Effector CD4-positive, alpha-beta T cell (primary cell): ENCODE data around the gene SPCS2.
"Not testable (repeated sequence)": the region's sequence is repeated elsewhere in the genome, so short reads cannot be mapped to it uniquely, and the experiment has no call there.

Experiments used
- DNase-seq: peaks from one replicate; pipeline ENCODE4 v3.0.0-alpha.2; 2020

Gene SPCS2

GRCh38 chr11:74950374-74950969 is 1.4 kb downstream of the SPCS2 start:
- DNase-seq, result no peak

- no peak for DNase-seq
Measured at GRCh38 chr11:74951226-74951625, 2.2 kb downstream of the SPCS2 start.

- DNase-seq, result no peak
Measured at GRCh38 chr11:74952752-74953151, 3.7 kb downstream of the SPCS2 start.

- DNase-seq, result no peak
Measured at GRCh38 chr11:74953451-74953850, 4.4 kb downstream of the SPCS2 start.

GRCh38 chr11:74954199-74954598 is 5.1 kb downstream of the SPCS2 start:
- DNase-seq, result no peak

- no peak for DNase-seq
Measured at GRCh38 chr11:74956397-74957015, 7.4 kb downstream of the SPCS2 start.

GRCh38 chr11:74957937-74958629 is 9.0 kb downstream of the SPCS2 start:
- DNase-seq, result no peak

- not testable (repeated sequence) for DNase-seq
Measured at GRCh38 chr11:74960128-74960527, 11.1 kb downstream of the SPCS2 start.

GRCh38 chr11:74966651-74967050 is 17.6 kb downstream of the SPCS2 start:
- no peak for DNase-seq

GRCh38 chr11:74970852-74971395 is 21.9 kb downstream of the SPCS2 start:
- DNase-seq, result no peak

- DNase-seq, result no peak
Measured at GRCh38 chr11:74971424-74971823, 22.4 kb downstream of the SPCS2 start.

GRCh38 chr11:74978041-74978440 is 29.0 kb downstream of the SPCS2 start:
- DNase-seq, result no peak

- no peak for DNase-seq
Measured at GRCh38 chr11:74980634-74981033, 31.6 kb downstream of the SPCS2 start.

GRCh38 chr11:74981888-74982287 is 32.8 kb downstream of the SPCS2 start:
- DNase-seq, result no peak

- no peak for DNase-seq
Measured at GRCh38 chr11:74984070-74984469, 35.0 kb downstream of the SPCS2 start.

- no peak for DNase-seq
Measured at GRCh38 chr11:74984730-74985129, 35.7 kb downstream of the SPCS2 start.

GRCh38 chr11:74988541-74989259 is 39.6 kb downstream of the SPCS2 start, which contains the start of gene NEU3:
TSS of gene NEU3 (plus strand) at chr11:74988933. CDS start at chr11:74989061, 128 bp downstream.
- DNase-seq, result peak; percentile 77

GRCh38 chr11:74989260-74989638 is 40.2 kb downstream of the SPCS2 start:
- no peak for DNase-seq

GRCh38 chr11:74990150-74990549 is 41.1 kb downstream of the SPCS2 start:
- DNase-seq, result not testable (repeated sequence)

GRCh38 chr11:74990941-74991340 is 41.9 kb downstream of the SPCS2 start:
- no peak for DNase-seq

- DNase-seq, result no peak
Measured at GRCh38 chr11:74992852-74993251, 43.8 kb downstream of the SPCS2 start.

GRCh38 chr11:75000975-75001354 is 51.9 kb downstream of the SPCS2 start:
- no peak for DNase-seq

- DNase-seq, result no peak
Measured at GRCh38 chr11:75001686-75002085, 52.6 kb downstream of the SPCS2 start.
